Heart left ventricle (tissue), 16 donors: ENCODE results near the gene CRACDL. TPM values are rescaled to one million over a fixed set of nuclear protein-coding genes. Genes with fewer than 3 reads are reported as not detected.

ENCODE experiments used
- ATAC-seq, 4 donors: fragments of 200-7000 bp; cut with Tn5 transposase; one replicate each; pipeline ENCODE4 v1.9.1; 2020 to 2022; ENCODE audit warnings: moderate library complexity in 4 of 4, mild to moderate bottlenecking in 3 of 4, moderate number of reproducible peaks in 1 of 4
- DNase-seq, 5 donors: peaks; one replicate each; pipeline ENCODE4 v3.0.0-alpha.2; 2020
- H3K27ac ChIP-seq, 12 donors: fragments of 200-600 bp; sonication (generic) in 4 of 12; one replicate each; pipeline versions ENCODE4 v1.5.0 to v1.8.0; 2016 to 2022; ENCODE audit warnings: mild to moderate bottlenecking in 2 of 12
- H3K27me3 ChIP-seq, 9 donors: fragments of 200-600 bp; sonication (generic) in 2 of 9; one replicate each; pipeline versions ENCODE4 v1.5.1 to v1.8.0; 2016 to 2022; ENCODE audit warnings: mild to moderate bottlenecking in 3 of 9
- H3K36me3 ChIP-seq, 9 donors: fragments of 200-600 bp; sonication (generic) in 2 of 9; one replicate each; pipeline versions ENCODE4 v1.5.0 to v1.8.0; 2018 to 2022; ENCODE audit warnings: mild to moderate bottlenecking in 2 of 9
- H3K4me1 ChIP-seq, 12 donors: fragments of 200-600 bp; sonication (generic) in 4 of 12; one replicate each; pipeline versions ENCODE4 v1.5.0 to v1.8.0; 2016 to 2022; ENCODE audit warnings: mild to moderate bottlenecking in 3 of 12
- H3K4me3 ChIP-seq, 12 donors: fragments of 200-600 bp; sonication (generic) in 4 of 12; one replicate each; pipeline versions ENCODE4 v1.5.0 to v1.8.0; 2017 to 2022; ENCODE audit warnings: mild to moderate bottlenecking in 9 of 12, moderate library complexity in 4 of 12
- H3K9me3 ChIP-seq, 12 donors: fragments of 200-600 bp; sonication (generic) in 4 of 12; one replicate each; pipeline versions ENCODE4 v1.5.0 to v1.8.0; 2016 to 2022; ENCODE audit warnings: mild to moderate bottlenecking in 1 of 12
- CTCF ChIP-seq, 12 donors: fragments of 200-600 bp; sonication (generic) in 4 of 12; IDR thresholded peaks; one replicate each; pipeline versions ENCODE4 v1.5.0 to v1.8.0; 2018 to 2022; ENCODE audit warnings: antibody characterized with exemption in 12 of 12, mild to moderate bottlenecking in 5 of 12
- POLR2A ChIP-seq, 2 donors: fragments of 450-650 bp; IDR thresholded peaks; one replicate each; pipeline ENCODE4 v1.6.1; 2017; ENCODE audit warnings: antibody characterized with exemption in 2 of 2, mild to moderate bottlenecking in 2 of 2, moderate library complexity in 2 of 2
- WGBS, 4 donors: extraction: QIAGEN DNeasy Blood & Tissue Kit in 2 of 4; methylation state at CpG; one replicate each; pipeline versions ENCODE4 v1.1.5 to v1.1.7; 2013 to 2018; 5-methylcytosine and 5-hydroxymethylcytosine counted together
- intact Hi-C, 10 donors: fragments of 100-400 bp; cut with DNase I; formaldehyde crosslinking; loops; one replicate each; pipeline versions ENCODE4 v1.11.1 to v1.14.2; 2022
- polyA plus RNA-seq, 2 donors: library from polyadenylated mRNA; stranded (reverse); fragments of 200-250 nt; gene quantifications; one replicate each; pipeline ENCODE4 v1.2.3, GENCODE V29; 2013
- total RNA-seq, 9 donors: library from RNA; depleted of rRNA in 2 of 9; stranded (reverse); fragments of >200 nt in 2 of 9; fragmentation: NEBNext Ultra II Directional in 3 of 9; extraction: Animal tissue kit (Norgen Biotek cat#: 25700) in 3 of 9; gene quantifications; one replicate each; pipeline versions ENCODE4 v1.1.0 to v1.2.4, GENCODE V29; 2016 to 2023
- donor health status: ischemic (EF 13 %, LVEDD 7.1; RV severe dilation, severe dysfunction).
- donor health status: healthy with polysubstance abuse.
- donor health status: DM: no; HTN: yes; CAD: no.
- donor health status: DM: no; HTN: no; CAD: no.
- donor health status: ischemic (EF 25% LVEDD 6.9; RV normal size, moderate dysfunction).
- donor health status: ischemic (EF 25% LVEDD 5.7; RV mildly dilated, moderate dysfunction).
- donor health status: healthy.
- donor health status: DM: yes; HTN: yes; CAD: no.
- donor health status: ischemic (EF 35%, LVEDD 5.7; RV mildly dilated, moderate dysfunction).
- donor health status: nonischemic (EF 11% LVEDD 7.7; RV severe dilation, severe dysfunction).
- donor health status: DM: yes; HTN: yes; CAD: no.
- donor health status: PGD.
- donor health status: ischemic (EF 29% LVEDD 5.4; RV normal size, mild dysfunction).
- donor health status: nonischemic (EF 23%, LVEDD 6.1; RV moderate dilation, normal function).

Gene CRACDL
- total and polyA plus RNA-seq, 11 donors: 1.1 to 7.4 (median 2.9) TPM

GRCh38 chr2:98748292-98749065 lies 187.5 kb downstream of the CRACDL start:
- 72 to 80% (median 74%) methylated on average over 13 of the region's 13 CpGs for WGBS, 4 donors
- TF ChIP-seq POLR2A (IDR thresholded peaks at IDR 0.05): no peak
- TF ChIP-seq CTCF (IDR thresholded peaks at IDR 0.05): no peak
- no peaks in the 10 kb centered on the region for H3K36me3 ChIP-seq
- peaks cover 0 to 46% (median 6%) of the 10 kb centered on the region in 12 donors for H3K4me1 ChIP-seq
- H3K9me3 ChIP-seq: no peaks in the 10 kb centered on the region
- intact Hi-C loops: no loop called here
- no peaks in the 10 kb centered on the region for H3K27me3 ChIP-seq
- H3K4me3 ChIP-seq: no peak overlapping the region
- peak in 2 of 4 donors; percentile 9 to 18 for ATAC-seq
- H3K27ac ChIP-seq: peak overlapping the region in 2 of 12 donors; percentile 13 to 87
- no peak for DNase-seq

GRCh38 chr2:98747888-98748287 lies 188.1 kb downstream of the CRACDL start:
- peak overlapping the region in 1 of 12 donors; percentile 87 for H3K27ac ChIP-seq
- no peaks in the 10 kb centered on the region for H3K27me3 ChIP-seq
- TF ChIP-seq POLR2A (IDR thresholded peaks at IDR 0.05) (no peak), CTCF (IDR thresholded peaks at IDR 0.05) (no peak)
- H3K9me3 ChIP-seq: no peaks in the 10 kb centered on the region
- H3K4me1 ChIP-seq: peaks cover 0 to 42% (median 6%) of the 10 kb centered on the region in 12 donors
- 65 to 76% (median 71%) methylated on average over 8 of the region's 8 CpGs for WGBS, 4 donors
- no peaks in the 10 kb centered on the region for H3K36me3 ChIP-seq
- no peak for DNase-seq
- H3K4me3 ChIP-seq: no peak overlapping the region
- no peak for ATAC-seq
- intact Hi-C loops: no loop called here

- ATAC-seq (no peak), DNase-seq (no peak)
- no peak overlapping the region for H3K27ac ChIP-seq
- TF ChIP-seq CTCF (IDR thresholded peaks at IDR 0.05) (no peak), POLR2A (IDR thresholded peaks at IDR 0.05) (no peak)
- intact Hi-C loops: no loop called here
- H3K4me1 ChIP-seq: peaks cover 0 to 42% (median 6%) of the 10 kb centered on the region in 12 donors
- no peaks in the 10 kb centered on the region for H3K36me3 ChIP-seq
- no peaks in the 10 kb centered on the region for H3K9me3 ChIP-seq
- no peak overlapping the region for H3K4me3 ChIP-seq
- no peaks in the 10 kb centered on the region for H3K27me3 ChIP-seq
These were observed 189.6 kb downstream of the CRACDL start for GRCh38 chr2:98746426-98746825.

GRCh38 chr2:98744595-98744994 lies 191.4 kb downstream of the CRACDL start:
- H3K4me3 ChIP-seq: no peak overlapping the region
- TF ChIP-seq CTCF (IDR thresholded peaks at IDR 0.05) (no peak), POLR2A (IDR thresholded peaks at IDR 0.05) (no peak)
- no peak overlapping the region for H3K27ac ChIP-seq
- H3K4me1 ChIP-seq: peaks cover 0 to 41% (median 6%) of the 10 kb centered on the region in 12 donors
- WGBS, 4 donors: 68 to 89% (median 77%) methylated on average over 5 of the region's 5 CpGs
- ATAC-seq (no peak), DNase-seq (peak in 1 of 5 donors; percentile 39)
- no peaks in the 10 kb centered on the region for H3K36me3 ChIP-seq
- intact Hi-C loops: no loop called here
- no peaks in the 10 kb centered on the region for H3K27me3 ChIP-seq
- no peaks in the 10 kb centered on the region for H3K9me3 ChIP-seq

Other genes starting within 250 kb of the CRACDL start
- gene MGAT4A, start 205.1 kb downstream of the CRACDL start, total RNA-seq: 10 to 100 TPM; 10.2 to 45.0 (median 18.2) TPM
- gene MGAT4A, start 205.1 kb downstream of the CRACDL start, polyA plus RNA-seq: 1 to 10 TPM; 4.2 to 6.7 TPM
- under 1 TPM in 3 of 9 donors, not detected in 6; 0.29 to 0.70 (median 0.69) TPM for gene C2orf15, start 205.5 kb upstream of the CRACDL start, total RNA-seq
- gene C2orf15, start 205.5 kb upstream of the CRACDL start, polyA plus RNA-seq: under 1 TPM in 1 of 2 donors, not detected in 1; 0.04 TPM
- 10 to 100 TPM in 1 of 9 donors, 1 to 10 TPM in 8; 1.3 to 63.7 (median 2.9) TPM for gene TSGA10, start 218.7 kb upstream of the CRACDL start, total RNA-seq
- gene TSGA10, start 218.7 kb upstream of the CRACDL start, polyA plus RNA-seq: 1 to 10 TPM in 1 of 2 donors, under 1 TPM in 1; 0.75 to 1.7 TPM
- 10 to 100 TPM in 2 of 9 donors, 1 to 10 TPM in 7; 5.3 to 10.9 (median 7.5) TPM for gene LIPT1, start 218.7 kb upstream of the CRACDL start, total RNA-seq
- 10 to 100 TPM in 1 of 2 donors, 1 to 10 TPM in 1; 5.3 to 12.4 TPM for gene LIPT1, start 218.7 kb upstream of the CRACDL start, polyA plus RNA-seq
- gene MITD1, start 244.8 kb upstream of the CRACDL start, total RNA-seq: 10 to 100 TPM in 8 of 9 donors, 1 to 10 TPM in 1; 8.4 to 16.4 (median 14.0) TPM
- gene MITD1, start 244.8 kb upstream of the CRACDL start, polyA plus RNA-seq: 10 to 100 TPM; 21.7 to 22.6 TPM
- 10 to 100 TPM; 26.4 to 38.3 (median 34.3) TPM for gene MRPL30, start 245.0 kb upstream of the CRACDL start, total RNA-seq
- 10 to 100 TPM; 24.9 to 30.7 TPM for gene MRPL30, start 245.0 kb upstream of the CRACDL start, polyA plus RNA-seq